OCI-LY3 (cell line): ENCODE results near the gene HNRNPF.
"Not testable (repeated sequence)": the region's sequence is repeated elsewhere in the genome, so short reads cannot be mapped to it uniquely, and the experiment has no call there.

ENCODE experiments used
- CTCF ChIP-seq: fragments of 200-600, 300-600 bp; sonication (generic); IDR thresholded peaks from 2 replicates; pipeline ENCODE4 v1.5.1; 2014; ENCODE audit warnings: antibody characterized with exemption, low read length, low read depth
- EZH2phosphoT487 ChIP-seq: fragments of 200-600 bp; shearing (Covaris generic); IDR thresholded peaks from 2 replicates; pipeline ENCODE4 v1.6.1; 2018; ENCODE audit warnings: antibody characterized with exemption, mixed run types, low read depth

GRCh38 chr10:43456561-43456960 lies 47.6 kb upstream of the HNRNPF start:
- not testable (repeated sequence) for TF ChIP-seq CTCF, EZH2phosphoT487
